NOMO-1 treated with dmso at 0.1 percent for 144 hours (cell line): ENCODE results near the gene CRYBB1.
A peak's percentile ranks its signal among the peaks of the same experiment; 100 is the strongest.

Source experiments
- DNase-seq: peaks from one replicate; lab custom pipeline; 2025; ENCODE audit not compliant: unreplicated experiment; lab: John Stamatoyannopoulos, UW

The CRYBB1 gene

GRCh38 chr22:26581633-26582168, 36.1 kb downstream of the CRYBB1 start:
- DNase-seq, result no peak

DNA sequence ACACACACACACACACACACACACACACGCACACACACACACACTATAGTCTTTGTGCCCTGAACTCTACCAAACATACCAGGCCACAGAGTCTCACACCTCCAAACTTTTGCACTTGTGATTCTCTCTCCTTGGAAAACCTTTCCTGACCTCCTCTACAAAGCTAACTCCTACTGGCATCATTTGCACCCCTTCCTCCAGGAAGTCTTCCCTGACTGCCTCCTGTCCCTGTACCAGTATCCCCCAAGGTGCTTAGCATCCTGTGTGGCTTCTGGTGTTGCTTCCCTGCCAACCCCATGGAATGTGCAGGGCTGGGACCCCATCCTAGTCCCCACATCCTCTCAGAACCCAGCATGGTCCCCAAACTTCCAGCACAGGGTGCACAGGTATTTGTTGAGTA, 36.8 kb downstream of the CRYBB1 start:
- DNase-seq, result no peak

GRCh38 chr22:26580240-26580962, 37.4 kb downstream of the CRYBB1 start:
- no peak for DNase-seq

DNA sequence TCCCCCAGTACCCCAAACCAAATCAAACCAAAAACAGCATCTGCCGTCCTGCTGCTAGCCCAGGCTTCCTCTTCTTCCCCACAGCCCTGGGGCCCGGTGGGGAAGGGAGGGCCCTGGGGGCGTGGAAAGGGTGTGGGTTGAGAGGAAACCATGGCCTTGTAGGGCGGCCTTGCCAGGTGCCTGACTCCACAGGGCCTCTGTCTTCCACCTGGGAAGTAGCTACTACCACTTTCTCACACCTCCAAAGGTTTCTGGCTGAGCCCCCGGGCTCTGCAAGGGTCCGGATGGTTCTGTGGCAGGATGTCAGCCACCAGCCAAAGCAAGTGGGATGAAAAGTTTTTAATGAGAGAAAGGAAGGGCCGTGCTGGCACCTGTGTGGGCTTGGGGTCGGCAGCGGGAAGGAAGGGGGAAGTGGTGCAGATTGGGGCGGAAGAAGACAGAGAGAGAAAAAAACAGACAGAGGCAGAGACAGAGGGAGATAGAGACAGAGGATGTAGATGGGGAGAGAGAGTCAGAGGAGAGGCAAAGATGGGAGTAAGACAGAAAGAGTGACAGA, 38.4 kb downstream of the CRYBB1 start:
- peak; percentile 64 for DNase-seq

- DNase-seq, result no peak
Observed at GRCh38 chr22:26577081-26577480, 40.7 kb downstream of the CRYBB1 start.

- no peak for DNase-seq
Observed at GRCh38 chr22:26576026-26576680, 41.7 kb downstream of the CRYBB1 start.

DNA sequence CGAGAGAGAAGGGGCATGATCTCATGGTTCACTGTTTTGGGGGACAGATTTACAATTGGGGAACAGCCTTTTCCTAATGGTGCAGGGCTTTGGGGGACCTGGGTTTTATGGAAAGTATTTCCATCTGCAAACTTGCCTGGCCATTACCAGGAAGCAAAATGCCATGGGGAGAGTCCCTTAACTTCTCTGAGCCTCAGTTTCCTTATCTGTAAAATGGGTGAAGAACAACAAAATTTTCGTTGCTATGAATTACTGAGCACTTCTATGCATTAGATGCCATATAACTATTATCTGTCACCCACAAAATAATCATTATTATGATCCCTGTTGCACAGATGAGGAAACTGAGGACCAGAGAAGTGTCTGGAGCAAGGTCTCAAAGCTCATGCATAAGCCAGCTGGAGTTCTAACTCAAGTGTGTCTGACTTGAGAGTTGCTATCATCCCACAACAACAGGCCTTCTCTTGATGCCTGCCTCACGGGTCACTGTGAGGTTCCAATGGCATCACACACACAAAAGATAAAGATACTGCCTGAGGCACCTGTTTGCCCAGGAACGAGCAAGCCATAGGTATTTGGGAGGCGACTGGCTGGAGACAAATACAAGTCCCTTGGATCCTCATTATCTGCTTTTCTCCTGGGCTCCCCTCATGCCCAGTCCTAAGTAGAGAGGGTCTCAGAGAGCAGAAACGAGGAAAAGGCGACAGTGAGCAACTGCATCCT, 43.7 kb downstream of the CRYBB1 start:
- DNase-seq, result no peak

DNA sequence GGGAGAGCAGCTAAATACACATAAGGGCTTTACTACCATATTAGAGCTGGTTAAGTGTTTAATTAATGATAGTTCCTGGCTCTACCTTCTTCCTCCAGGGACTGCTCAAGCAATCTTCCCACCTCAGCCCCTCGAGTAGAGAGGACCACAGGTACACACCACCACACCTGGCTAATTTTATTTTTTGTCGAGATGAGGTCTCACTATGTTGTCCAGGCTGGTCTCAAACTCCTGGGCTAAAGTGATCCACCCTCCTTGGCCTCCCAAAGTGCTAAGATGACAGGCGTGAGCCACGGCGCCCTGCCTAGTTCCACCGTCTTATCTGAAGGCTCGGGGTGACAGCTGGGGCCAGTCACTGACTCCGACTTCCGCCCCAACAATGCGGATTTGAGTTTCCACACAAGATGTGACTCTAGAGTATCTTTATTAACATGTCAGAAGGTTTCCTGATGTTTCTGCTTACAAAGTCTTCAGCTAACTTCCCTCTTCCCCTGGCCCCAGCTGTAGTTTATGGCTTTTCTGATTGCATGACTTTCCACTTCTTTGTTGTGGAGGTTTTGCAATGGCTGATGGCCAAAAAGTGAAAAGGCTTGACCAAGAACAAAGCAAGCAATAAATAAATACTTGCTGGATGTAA, 44.7 kb downstream of the CRYBB1 start:
- DNase-seq, result peak; percentile 93

- DNase-seq, result no peak
Observed at GRCh38 chr22:26570864-26571525, 46.8 kb downstream of the CRYBB1 start.

DNA sequence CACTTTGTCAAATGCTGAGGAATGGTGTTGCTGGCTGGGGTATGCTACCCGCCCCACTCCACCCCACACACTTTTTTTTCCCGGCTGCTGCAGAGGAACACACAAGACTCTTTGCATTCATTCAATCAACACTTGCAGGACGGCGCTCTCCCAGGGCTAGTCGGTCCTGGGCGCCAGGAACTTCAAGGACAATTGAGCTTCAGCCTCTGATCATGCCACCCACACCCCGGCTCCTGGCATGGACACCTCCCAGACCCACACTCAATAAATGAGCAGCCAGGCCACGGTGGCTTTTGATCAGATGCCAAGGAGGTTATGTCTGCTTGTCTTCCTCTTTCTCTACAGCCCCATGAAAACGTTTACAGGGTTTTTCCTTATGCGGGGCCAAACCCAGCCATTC, 47.7 kb downstream of the CRYBB1 start:
- no peak for DNase-seq

DNA sequence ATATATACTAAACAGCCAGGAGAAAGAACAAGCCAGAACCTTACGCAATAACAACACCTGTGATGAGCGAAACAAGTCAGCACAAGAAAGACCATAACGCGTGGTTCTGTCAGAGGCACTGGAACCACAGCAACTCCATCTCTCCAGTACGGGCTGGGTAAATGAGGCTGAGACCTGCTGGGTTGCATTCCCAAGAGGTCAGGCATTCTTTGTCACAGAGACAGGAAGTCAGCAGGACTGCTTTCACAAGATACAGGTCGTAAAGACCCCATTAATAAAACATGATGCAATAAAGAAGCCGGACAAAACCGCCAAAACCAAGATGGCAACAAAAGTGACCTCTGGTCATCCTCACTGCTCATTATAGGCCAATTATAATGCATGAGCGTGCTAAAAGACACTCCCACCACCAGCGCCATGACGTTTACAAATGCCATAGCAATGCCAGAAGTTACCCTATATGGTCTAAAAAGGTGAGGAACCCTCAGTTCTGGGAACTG, 49.6 kb downstream of the CRYBB1 start:
- no peak for DNase-seq

DNA sequence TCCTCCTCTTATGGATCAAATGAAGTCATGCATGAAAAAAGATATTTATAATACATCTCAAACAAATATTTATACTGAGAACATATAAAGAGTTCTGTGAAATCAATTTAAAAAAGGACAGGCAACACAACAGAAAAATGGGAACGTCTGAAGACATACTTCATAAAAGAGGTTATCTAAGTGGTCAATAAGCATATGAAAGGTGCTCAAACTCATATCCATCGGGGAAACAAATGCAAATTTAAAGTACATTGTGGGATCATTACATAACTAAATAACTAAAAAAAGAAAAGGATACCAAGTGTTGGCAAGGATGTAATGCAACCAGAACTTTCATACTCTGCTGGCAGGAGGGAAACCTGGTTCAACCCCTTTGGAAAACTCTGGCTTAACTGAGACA, 50.2 kb downstream of the CRYBB1 start:
- DNase-seq, result no peak

- no peak for DNase-seq
Observed at GRCh38 chr22:26566994-26567393, 50.8 kb downstream of the CRYBB1 start.

GRCh38 chr22:26565889-26566288, 51.9 kb downstream of the CRYBB1 start:
- DNase-seq, result no peak

DNA sequence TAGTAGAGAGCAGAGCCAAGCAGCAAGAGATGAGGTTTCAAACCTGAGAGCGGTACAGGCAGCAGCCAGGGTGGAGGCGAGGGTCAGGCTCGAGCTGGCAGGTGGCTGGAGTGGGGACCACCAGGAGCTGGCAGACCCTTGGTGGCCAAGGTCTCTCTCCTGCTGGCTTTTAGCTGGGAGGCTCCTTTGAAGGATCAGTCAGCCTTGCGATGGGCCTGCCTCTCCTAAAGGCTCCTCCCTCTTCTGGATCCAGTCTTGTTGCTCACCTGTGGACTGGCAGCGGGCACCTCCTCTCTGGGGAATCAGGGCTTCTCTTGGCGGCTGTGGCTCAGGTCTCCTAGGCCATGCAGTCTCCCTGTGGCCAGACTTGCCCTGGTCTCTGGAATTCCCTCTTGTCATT, 52.6 kb downstream of the CRYBB1 start:
- no peak for DNase-seq

GRCh38 chr22:26564672-26565071, 53.2 kb downstream of the CRYBB1 start:
- DNase-seq, result no peak

DNA sequence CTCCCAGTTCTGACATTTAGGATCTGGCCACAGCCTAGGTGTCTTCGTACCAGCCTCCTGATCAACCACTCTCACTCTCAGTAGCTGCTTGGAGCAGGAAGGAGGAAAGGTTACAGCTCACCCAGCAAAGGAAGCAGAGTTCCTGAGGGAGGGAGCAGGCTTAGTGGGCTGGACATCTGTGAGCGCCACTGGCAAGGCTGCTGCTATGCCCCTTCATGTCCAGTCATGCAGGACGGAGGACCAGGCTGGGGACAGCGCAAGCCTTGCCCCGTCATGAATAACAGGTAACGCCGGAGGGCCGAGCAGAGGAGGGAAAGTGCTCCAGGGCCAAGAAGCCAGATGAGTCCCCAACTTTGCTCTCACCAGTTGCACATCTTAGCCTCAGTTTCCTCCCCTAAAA, 53.6 kb downstream of the CRYBB1 start:
- no peak for DNase-seq

- no peak for DNase-seq
Observed at GRCh38 chr22:26563022-26563421, 54.8 kb downstream of the CRYBB1 start.

GRCh38 chr22:26561756-26562417, 55.9 kb downstream of the CRYBB1 start:
- DNase-seq, result no peak
